Fibroblast of upper back skin (primary cell): Measurements from ENCODE around the gene RAP1B.

Experiments used
- DNase-seq: peaks from one replicate; pipeline ENCODE4 v3.0.0-alpha.2; 2013

The RAP1B gene

DNA sequence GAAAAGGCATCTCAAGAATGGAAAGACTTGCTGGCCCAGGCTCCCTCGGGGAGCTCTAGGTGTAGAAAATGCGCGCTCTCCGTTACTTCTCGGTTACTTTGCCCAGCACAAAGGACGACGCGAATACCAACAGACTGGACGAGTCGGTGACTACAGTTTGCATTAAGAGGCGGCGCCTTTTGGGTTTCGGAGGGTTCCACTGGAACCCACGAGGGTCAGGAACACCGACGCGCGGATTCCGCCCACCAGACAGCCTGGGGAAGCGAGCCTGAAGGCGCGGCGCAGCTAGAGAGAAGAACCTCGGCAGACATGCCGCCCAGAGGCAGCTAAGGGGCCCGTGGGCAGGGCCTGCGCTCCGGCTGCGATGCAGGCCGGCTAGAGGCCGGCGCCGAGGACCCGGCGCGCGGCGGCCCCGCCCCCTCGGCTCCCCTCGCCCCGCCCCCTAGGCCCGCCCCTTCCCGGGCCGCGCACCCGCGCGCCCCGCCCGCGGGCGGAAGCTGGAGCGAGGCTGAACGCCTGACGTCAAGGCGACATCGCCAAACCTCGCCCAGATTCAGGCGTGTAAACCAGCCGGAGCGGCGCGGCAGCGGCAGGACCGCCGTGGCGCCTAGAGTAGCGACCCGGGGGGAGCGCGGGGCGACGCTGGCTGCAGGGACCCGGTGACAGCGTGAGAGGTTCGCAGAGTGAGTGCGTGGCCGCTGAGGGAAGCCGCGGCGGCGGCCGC lies at the start of gene RAP1B:
TSS of gene RAP1B (plus strand) at position 530 of the 724 bp plus-strand sequence. CDS start 37,826 bp downstream, outside the sequence.
- DNase-seq = peak; percentile 91

DNA sequence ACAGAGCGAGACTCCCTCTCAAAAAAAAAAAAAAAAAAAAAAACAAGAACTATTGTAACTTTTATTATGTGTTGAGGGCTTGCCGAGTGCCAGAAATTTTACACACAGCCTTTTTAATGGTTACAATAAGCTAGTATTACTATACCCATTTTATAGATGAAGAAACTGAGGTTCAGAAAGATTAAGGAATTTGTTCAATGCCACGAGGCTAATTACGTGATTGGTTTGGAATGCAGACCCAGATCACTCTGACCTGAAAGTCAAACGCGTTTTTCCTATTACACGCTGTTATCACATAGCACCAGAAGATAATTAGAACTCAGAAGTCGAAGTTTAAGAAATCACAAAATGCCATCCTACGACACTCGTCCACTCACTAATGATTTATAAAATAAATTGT lies 48.9 kb upstream of the RAP1B start:
- DNase-seq = no peak

DNA sequence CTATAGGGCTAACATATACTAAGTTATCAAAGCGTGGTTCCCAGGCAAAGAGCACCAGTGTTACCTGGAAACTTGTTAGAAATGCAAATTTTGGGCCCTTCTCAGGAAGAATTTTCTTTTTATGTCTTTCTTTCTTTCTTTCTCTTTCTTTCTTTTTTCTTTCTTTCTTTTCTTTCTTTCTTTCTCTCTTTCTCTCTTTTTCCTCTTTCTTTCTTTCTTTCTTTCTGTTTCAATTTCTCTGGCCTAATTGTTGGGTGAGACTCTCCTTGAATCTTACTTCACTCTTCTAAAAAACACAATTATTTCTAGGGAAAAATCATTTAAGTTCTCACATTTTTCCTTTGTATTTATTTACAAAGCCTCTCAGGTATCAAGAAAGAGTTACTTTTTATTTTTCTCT lies 46.5 kb upstream of the RAP1B start:
- no peak for DNase-seq

- peak; percentile 93 for DNase-seq
These were observed 45.3 kb upstream of the RAP1B start for GRCh38 chr12:68565391-68565903.

GRCh38 chr12:68568922-68569569 lies 41.7 kb upstream of the RAP1B start:
- DNase-seq = no peak

DNA sequence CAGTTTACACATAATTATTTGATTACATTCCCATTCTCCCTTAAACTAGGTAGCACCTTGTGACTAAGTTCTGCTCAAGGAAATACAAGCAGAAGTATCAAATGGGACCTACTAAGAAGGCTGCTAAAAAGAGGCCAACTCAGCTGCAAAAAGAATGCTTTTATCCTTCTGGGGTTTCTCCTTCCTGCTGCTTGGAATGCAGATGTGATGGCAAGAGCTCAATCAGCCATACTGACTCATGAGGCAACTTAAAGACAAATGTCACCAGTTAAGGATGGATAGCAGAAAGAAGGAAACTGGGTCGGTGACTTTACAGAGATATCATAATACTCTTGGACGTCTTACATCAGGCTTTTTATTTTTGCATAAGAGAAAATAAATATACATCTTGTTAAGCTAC lies 38.0 kb upstream of the RAP1B start:
- DNase-seq = peak; percentile 81

DNA sequence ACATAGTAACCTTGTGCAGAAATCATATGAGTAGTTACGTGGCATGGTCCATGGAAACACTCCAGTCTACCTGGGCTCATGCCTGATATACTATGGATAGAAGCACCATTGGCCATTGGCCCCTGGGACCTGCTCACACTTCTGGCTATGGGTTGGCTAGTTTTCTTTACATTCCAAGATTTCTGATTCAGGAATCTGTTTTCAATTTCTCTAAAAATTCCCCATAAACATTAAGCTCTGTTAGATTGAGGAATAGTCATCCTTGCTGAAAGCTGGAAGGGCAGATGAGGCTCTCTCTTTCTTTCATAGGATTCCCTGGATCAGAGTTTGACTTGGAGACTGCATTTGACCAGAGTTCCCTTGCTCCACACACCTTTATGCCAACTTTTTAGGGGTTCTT lies 37.3 kb upstream of the RAP1B start:
- DNase-seq = peak; percentile 65

DNA sequence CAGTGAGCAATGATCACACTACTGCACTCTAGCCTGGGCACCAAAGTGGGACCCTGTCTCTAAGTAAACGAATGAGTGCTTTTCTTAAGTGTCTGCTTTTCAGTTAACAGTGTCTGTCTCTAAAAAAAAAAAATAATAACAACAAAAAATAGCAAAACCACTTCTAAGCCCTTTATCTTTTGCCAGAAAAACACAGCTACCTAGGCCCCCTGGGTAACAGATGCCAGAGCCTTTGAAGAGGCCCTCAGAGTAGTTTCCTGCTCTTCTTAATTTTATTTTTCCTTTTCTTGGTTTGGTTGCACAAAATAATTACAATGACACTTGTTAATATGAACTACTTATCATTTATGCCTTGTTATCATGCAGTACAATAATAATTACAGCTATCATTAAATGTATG lies 32.8 kb upstream of the RAP1B start:
- no peak for DNase-seq

GRCh38 chr12:68578765-68579164 lies 31.9 kb upstream of the RAP1B start:
- no peak for DNase-seq

DNA sequence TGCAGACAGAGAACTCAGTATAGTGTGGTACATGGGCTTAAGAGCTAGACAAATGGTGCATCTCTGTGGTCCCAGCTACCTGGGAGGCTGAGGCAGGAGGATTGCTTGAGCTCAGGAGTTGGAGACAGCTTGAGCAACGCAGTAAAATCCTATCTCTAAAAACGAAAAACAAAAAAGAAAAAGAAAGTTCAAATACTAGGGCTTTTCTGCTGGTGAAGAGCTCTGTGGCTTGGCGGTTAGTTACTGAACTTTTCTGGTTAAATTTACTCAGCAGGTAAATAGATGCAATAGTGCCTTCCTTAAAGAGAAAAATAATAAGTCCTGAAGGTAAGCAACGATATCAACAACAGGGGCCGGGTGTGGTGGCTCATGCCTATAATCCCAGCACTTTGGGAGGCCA lies 31.4 kb upstream of the RAP1B start:
- no peak for DNase-seq

DNA sequence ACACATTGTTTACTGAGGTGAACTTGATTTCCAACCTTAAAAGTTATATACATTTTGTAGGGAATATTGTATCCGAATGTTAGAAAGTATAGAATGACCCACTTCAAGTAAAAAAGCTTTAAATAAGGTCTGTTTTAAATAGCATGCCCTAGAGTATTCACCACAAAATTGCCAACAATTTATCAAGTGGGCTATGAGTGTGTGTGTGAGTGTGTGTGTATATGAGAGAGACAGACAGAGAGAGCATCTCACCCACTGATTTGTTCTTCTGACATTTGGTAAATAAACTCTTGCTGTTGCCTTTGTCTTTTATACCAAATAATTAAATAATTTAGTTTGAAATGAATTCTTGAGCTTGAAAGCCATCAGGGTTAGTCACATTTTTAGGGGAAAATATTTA lies 29.8 kb upstream of the RAP1B start:
- peak; percentile 64 for DNase-seq

DNA sequence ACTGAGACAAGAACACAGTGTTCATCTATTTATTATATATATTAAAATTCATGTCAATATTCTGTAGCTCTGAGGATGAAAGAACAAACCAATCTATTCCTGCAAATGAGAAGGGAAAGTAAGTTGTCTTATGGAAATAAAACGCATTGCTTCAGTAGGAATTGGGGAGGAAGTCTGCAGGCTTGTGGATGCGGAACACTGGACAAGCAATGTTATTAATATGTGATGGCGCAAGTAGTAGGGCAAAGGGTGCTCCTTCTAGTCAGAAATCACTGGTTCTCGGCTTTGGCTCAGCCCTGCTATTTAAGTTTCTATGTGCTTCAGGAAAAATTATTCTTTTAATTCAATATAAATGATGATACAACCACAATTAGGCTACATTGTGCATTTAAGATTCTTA lies 28.8 kb upstream of the RAP1B start:
- no peak for DNase-seq

GRCh38 chr12:68585966-68586365 lies 24.7 kb upstream of the RAP1B start:
- DNase-seq = no peak

DNA sequence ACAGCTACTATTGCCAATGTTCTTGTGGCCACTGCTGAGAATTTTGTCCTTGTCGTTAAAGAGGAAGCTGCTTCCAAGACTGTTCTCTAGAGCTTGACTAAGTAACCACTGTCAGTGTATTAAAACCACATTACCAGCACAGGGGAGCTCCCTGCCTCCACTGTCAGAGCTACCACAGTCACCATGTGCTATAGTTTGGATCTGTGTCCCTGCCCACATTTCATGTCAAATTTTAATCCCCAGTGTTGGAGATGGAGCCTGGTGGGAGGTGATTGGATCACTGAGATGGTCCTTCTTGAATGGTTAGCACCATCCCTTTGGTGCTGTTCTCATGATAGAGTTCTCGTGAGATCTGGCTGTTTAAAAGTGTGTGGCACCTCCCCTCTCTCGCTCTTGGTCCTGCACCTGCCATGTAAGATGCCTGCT lies 23.2 kb upstream of the RAP1B start:
- DNase-seq = no peak

GRCh38 chr12:68589194-68589593 lies 21.5 kb upstream of the RAP1B start:
- no peak for DNase-seq

DNA sequence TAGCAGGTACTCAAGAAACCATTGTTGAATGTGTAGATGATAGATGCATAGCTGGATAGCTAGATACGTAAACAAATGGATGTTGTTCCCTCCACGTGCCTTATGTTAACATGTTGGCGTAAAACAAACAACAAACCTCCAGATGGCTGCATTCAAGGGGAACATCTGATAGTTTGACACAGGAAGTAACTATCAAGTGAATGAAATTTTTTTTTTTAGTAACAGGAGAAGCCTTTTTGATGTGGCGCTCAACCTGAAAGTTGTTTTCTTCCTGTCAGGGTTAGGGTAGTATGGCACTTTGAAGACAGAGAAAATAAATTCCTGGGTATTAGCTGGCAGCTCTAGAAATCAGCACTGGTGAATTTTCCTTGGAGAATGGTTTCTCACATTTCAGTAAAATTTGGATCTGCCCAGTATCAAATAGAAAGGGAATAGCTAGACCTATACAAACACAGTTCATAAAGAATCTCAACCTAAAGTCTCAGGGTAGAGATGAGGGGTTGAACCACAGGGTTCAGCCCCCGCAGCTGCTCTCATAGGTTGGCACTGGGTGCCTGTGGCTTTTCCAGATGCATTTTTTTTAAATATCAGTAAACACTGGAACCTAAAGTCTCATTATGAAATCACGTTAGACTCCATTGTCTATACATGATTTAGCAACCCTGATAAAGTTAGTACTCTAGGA lies 18.8 kb upstream of the RAP1B start:
- DNase-seq = no peak

DNA sequence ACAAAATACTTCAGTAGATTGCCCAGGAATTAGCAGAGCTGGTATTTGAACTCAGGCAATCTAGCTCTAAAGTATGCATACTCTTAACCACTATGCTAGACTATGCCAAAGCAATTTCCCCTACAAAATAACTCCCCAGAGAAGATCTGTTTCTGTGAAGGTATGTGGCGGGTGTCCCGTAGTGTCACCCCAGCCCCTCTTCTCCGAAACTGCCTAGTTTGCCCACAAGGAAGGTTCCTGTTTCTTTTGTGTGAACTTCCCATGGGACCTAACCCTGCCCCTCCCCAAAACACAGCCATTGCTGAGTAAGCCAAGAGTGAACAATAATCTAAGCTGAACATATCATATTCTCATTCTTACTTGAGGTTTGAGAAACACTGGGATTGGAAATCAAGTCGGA lies 15.5 kb upstream of the RAP1B start:
- DNase-seq = no peak

- DNase-seq = no peak
These were observed 8.9 kb upstream of the RAP1B start for GRCh38 chr12:68601767-68602166.

- DNase-seq = no peak
These were observed 8.0 kb upstream of the RAP1B start for GRCh38 chr12:68602720-68603119.

DNA sequence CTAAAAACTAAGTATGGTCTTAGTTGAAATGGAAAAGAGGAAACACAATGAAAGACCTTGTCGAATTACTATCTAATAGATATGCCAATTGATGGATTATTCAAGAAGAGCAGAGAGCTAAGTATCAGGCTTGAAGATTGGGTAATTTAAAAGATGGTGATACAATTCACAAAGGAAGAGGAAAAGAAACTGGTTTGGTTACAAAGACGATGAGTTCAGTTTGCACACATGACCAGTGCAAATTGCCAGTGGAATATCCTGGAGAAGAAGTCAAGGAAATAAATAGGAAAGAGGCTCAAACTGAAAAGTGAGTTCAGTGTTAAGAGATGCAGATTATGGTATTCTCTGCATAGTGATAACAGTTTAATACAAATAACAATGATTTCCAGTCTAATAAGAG lies 2.5 kb upstream of the RAP1B start:
- no peak for DNase-seq

- peak; percentile 36 for DNase-seq
These were observed 715 bp upstream of the RAP1B start for GRCh38 chr12:68609998-68610369.

DNA sequence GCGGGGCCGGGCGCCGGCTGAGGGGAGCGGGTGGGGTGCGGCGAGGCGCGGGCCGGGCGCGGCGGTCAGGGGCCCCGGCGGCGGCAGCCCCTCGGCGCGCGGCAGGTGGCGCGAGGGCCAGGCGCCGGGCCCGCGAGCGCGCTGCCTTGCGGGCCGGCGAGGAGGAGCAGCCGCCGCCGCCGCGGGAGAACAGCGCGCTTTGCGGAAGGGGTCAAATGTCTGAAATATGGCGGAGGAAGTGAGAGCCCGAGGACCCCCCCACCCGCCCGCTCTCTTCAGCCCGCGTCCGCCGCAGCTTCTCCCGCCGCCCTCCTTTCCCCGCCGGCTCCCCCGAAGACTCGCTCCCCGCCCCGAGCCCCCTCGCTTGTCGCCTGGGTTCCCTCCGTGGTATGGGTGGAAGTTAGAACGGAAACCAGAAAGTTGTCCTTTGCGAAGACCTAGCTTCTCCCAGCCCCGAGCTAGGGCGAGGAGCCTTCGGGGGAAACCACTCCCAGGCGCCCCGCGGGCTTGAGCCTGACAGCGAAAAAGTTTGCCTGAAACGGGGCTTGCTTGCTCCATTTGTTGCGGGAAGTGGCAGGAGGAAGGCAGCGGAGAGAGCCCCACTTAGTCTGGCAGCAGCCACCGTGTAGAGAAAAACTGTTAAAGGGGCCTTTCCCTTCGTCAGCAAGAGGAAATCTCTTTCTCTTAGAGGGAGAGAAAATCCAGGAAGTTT lies 551 bp downstream of the RAP1B start:
- peak; percentile 62 for DNase-seq

GRCh38 chr12:68611806-68612160 lies 1.1 kb downstream of the RAP1B start:
- no peak for DNase-seq
